Measurements from ENCODE around the gene B4GALNT2. TPM values are rescaled to one million over a fixed set of nuclear protein-coding genes. Genes with fewer than 3 reads are reported as not detected.

Gene B4GALNT2
- total and polyA plus RNA-seq, 2 donors (not counting 3 experiments of a cell fraction or from before 2014, with no cell fraction given), result 0.11 TPM; not detected in 1

DNA sequence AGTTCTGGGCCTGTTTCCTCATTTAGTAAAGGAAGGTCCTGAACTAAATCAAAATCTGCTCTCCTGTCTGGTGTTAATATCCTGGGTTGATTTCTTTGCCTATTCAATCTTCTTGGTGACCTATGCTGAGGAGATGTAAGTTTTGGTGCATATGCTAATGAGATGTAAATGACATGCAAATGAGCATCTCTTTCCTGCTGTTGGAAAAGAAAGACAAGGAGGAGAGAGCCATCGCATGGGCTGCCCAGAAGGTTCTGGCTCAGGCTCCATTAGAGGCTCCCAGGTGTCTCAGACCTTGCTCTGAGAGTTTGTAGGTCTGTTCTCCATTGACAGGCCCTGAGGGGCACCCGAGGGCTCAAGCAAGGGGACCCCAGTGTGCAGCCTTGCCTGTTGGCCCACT lies 81.3 kb downstream of the B4GALNT2 start:
- Histone ChIP-seq H3K9me3 (replicated peaks; ENCODE audit: control insufficient read depth, insufficient read depth, low read length) (no peaks in the 10 kb centered on the region), H3K4me1 (ENCODE audit: control insufficient read depth, extremely low read depth, insufficient read depth, low read length) (peaks cover 59% of the 10 kb centered on the region), H3K27ac (ENCODE audit: insufficient read depth, low read depth, low read length) (no peak overlapping the region), H3K4me2 (ENCODE audit: insufficient read depth, low read length) (peak overlapping the region; percentile 43), H2AFZ (ENCODE audit: low read depth, low read length) (no peak overlapping the region), H3K4me3 (replicated peaks in 1 of 3; ENCODE audit: insufficient read depth in 1 of 3, low read depth in 1 of 3, low read length in 3 of 3) (no peak overlapping the region), H3K9me1 (replicated peaks; ENCODE audit: control insufficient read depth, extremely low read depth, insufficient read depth, low read length) (no peaks in the 10 kb centered on the region), H3K36me3 (ENCODE audit: control insufficient read depth in 2 of 2, extremely low read depth in 1 of 2, insufficient read depth in 2 of 2, low read length in 2 of 2) (peaks cover 1 to 10% of the 10 kb centered on the region in 2 experiments), H4K20me1 (replicated peaks; ENCODE audit: control insufficient read depth, extremely low read depth, insufficient read depth, low read length) (no peaks in the 10 kb centered on the region), H3K79me2 (ENCODE audit: control insufficient read depth, insufficient read depth, low read length) (peaks cover 49% of the 10 kb centered on the region), H3K27me3 (ENCODE audit: control insufficient read depth in 2 of 2, insufficient read depth in 2 of 2, low read length in 2 of 2) (no peaks in the 10 kb centered on the region), H3K9ac (replicated peaks; ENCODE audit: extremely low read depth, insufficient read depth, low read length) (no peak overlapping the region)
- DNase-seq (ENCODE audit: low read depth, low spot score) (no peak), FAIRE-seq (no peak)
- POLR2A ChIA-PET, result interaction anchor here (0.7 kb wide), 1 partner anchor 36 kb away, joined by 4 read pairs; no protein-coding TSS in a partner anchor
- no TSS peak for BruUV-seq (replicated peaks)
- CTCF ChIA-PET, result interaction anchor here (1.0 to 3.7 kb wide), 6 partner anchors 9 to 77 kb away, joined by 3 to 24 read pairs (median 10); no protein-coding TSS in a partner anchor
- dilution Hi-C loops (cut with MboI; ENCODE audit: extremely low pct_ligation_motif_present, low sequenced_read_pairs) (no loop called here), intact Hi-C loops (cut with micrococcal nuclease) (no loop called here)
- TF ChIP-seq POLR2AphosphoS5 (IDR thresholded peaks at IDR 0.05; ENCODE audit: insufficient read depth, low read depth, low read length), result no peak
- TF ChIP-seq, protein P1, sequence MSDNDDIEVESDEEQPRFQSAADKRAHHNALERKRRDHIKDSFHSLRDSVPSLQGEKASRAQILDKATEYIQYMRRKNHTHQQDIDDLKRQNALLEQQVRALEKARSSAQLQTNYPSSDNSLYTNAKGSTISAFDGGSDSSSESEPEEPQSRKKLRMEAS (IDR thresholded peaks at IDR 0.05; ENCODE audit: insufficient read depth, insufficient read length), result no peak
- no peak for TF ChIP-seq POLR2A (IDR thresholded peaks at IDR 0.05; ENCODE audit: low read depth, low read length)
- TF ChIP-seq GATA2 (IDR thresholded peaks at IDR 0.05; ENCODE audit: insufficient read depth, insufficient read length, low read depth, low read length), result no peak
- no peak for TF ChIP-seq JUN (IDR thresholded peaks at IDR 0.05; ENCODE audit: borderline replicate concordance, insufficient read depth, insufficient read length, low read depth)
- TF ChIP-seq EZH2 (IDR thresholded peaks at IDR 0.05; ENCODE audit: borderline replicate concordance, low read depth, low read length, severe bottlenecking), result no peak
- TF ChIP-seq FOS (IDR thresholded peaks at IDR 0.05; ENCODE audit: borderline replicate concordance, insufficient read depth, low read length), result no peak
- TF ChIP-seq, protein P2, sequence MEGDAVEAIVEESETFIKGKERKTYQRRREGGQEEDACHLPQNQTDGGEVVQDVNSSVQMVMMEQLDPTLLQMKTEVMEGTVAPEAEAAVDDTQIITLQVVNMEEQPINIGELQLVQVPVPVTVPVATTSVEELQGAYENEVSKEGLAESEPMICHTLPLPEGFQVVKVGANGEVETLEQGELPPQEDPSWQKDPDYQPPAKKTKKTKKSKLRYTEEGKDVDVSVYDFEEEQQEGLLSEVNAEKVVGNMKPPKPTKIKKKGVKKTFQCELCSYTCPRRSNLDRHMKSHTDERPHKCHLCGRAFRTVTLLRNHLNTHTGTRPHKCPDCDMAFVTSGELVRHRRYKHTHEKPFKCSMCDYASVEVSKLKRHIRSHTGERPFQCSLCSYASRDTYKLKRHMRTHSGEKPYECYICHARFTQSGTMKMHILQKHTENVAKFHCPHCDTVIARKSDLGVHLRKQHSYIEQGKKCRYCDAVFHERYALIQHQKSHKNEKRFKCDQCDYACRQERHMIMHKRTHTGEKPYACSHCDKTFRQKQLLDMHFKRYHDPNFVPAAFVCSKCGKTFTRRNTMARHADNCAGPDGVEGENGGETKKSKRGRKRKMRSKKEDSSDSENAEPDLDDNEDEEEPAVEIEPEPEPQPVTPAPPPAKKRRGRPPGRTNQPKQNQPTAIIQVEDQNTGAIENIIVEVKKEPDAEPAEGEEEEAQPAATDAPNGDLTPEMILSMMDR (IDR thresholded peaks at IDR 0.05; ENCODE audit: extremely low read depth in 1 of 2, insufficient read depth in 1 of 2, low read depth in 1 of 2, low read length in 2 of 2), result no peak
- no peak for TF ChIP-seq MYC (IDR thresholded peaks at IDR 0.05; ENCODE audit: low read depth, low read length)

All from endothelial cell of umbilical vein (primary cell).